HG02973 (cell line): ENCODE measurements around the gene ZNF544.
"Not testable (repeated sequence)": the region's sequence is repeated elsewhere in the genome, so short reads cannot be mapped to it uniquely, and the experiment has no call there.

Source experiments
- ATAC-seq: cut with Tn5 transposase; IDR thresholded peaks from one replicate; pipeline ENCODE4 v1.9.1; 2021; ENCODE audit warnings: moderate library complexity; ENCODE audit not compliant: unreplicated experiment

The ZNF544 gene

GRCh38 chr19:58252102-58252685, 23.5 kb downstream of the ZNF544 start:
- no peak for ATAC-seq

DNA sequence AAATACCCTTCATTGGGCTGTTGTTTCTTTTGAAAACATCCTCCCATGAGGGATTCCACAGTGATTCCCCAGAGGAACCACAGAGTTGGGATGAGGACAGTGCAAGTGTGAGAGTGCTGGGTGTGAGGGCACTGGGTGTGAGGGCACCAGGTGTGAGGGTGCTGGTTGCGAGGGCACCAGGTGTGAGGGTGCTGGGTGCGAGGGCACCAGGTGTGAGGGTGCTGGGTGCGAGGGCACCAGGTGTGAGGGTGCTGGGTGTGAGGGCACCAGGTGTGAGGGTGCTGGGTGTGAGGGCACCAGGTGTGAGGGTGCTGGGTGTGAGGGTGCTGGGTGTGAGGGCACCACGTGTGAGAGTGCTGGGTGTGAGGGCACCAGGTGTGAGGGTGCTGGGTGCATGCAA, 29.5 kb downstream of the ZNF544 start:
- ATAC-seq, result not testable (repeated sequence)

DNA sequence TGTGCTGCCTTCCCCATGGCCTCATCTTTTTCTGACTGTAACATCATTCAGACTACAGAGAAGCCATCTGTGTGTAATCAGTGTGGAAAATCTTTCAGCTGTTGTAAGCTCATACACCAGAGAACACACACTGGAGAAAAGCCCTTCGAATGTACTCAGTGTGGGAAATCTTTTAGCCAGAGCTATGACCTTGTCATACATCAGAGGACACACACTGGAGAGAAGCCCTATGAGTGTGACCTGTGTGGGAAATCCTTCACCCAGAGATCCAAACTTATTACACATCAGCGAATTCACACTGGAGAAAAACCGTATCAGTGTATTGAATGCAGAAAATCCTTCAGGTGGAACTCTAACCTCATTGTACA, 32.9 kb downstream of the ZNF544 start:
- no peak for ATAC-seq

- ATAC-seq, result no peak
Observed at GRCh38 chr19:58261968-58262921, 33.5 kb downstream of the ZNF544 start.

DNA sequence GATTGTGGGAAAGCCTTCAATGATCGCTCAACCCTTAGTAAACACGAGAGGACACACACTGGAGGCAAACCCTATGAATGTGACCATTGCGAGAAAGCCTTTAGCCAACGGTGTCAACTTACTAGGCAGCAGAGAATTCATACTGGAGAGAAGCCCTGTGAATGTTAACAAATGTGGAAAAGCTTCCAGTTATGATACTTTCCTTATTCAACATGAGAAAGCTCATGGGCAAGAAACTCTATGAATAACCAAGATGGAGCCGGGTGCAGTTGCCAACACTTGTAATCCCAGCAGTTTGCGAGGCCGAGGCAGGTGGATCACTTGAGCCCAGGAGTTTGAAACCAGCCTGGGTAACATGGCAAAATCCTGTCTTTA, 34.2 kb downstream of the ZNF544 start:
- ATAC-seq, result no peak

DNA sequence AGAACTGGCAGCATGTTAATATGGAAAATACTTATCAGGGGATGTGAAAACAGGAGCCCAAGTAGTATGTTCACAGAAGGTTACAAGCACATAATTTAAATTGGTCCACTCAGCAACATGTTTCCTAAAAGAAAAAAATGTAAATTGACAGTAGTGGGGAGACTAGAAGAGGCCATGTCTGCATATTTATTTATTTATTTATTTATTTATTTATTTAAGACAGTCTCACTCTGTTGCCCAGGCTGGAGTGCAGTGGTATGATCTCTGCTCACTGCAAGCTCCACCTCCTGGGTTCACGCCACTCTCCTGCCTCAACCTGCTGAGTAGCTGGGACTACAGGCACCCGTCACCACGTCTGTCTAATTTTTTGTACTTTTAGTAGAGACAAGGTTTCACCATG, 36.4 kb downstream of the ZNF544 start:
- ATAC-seq, result no peak

- ATAC-seq, result no peak
Observed at GRCh38 chr19:58268344-58268743, 39.6 kb downstream of the ZNF544 start.

- no peak for ATAC-seq
Observed at GRCh38 chr19:58274771-58275201, 46.1 kb downstream of the ZNF544 start.

GRCh38 chr19:58275564-58275963, 46.9 kb downstream of the ZNF544 start:
- ATAC-seq, result no peak

GRCh38 chr19:58277197-58277596, 48.5 kb downstream of the ZNF544 start:
- no peak for ATAC-seq

DNA sequence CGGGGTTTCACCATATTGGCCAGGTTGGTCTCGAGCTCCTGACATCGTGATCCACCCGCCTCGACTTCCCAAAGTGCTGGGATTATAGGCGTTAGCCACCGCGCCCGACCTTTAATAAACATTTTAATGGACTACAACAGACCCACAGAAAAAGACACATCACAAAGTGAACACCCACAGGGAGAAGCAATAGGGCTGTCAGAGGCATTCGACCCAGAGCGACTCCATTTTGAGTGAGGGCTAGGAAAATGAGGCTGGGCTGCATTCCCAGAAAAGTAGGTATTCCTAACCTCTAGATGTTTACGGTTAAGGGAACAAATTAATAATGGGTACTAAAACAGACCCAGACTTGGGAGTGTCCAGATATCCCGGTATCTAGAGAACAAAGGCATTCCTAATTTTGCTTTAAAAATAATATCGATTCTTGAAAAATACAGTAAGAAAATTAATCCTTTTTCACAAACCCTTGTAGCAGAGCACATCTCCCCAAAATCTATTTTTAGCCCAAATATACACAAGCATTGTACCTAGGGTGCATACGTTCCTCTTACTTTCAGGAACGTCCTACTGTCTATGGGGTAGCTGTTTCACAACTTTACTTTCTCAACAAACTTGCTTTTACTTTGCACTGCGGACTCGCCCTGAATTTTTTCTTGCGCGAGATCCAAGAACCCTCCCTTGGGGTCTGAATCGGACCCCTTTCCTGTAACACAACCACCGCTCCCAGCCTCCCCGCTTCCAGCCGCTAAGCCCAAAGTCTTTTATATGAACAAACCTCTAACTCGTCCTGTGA, 49.2 kb downstream of the ZNF544 start:
- no peak for ATAC-seq

DNA sequence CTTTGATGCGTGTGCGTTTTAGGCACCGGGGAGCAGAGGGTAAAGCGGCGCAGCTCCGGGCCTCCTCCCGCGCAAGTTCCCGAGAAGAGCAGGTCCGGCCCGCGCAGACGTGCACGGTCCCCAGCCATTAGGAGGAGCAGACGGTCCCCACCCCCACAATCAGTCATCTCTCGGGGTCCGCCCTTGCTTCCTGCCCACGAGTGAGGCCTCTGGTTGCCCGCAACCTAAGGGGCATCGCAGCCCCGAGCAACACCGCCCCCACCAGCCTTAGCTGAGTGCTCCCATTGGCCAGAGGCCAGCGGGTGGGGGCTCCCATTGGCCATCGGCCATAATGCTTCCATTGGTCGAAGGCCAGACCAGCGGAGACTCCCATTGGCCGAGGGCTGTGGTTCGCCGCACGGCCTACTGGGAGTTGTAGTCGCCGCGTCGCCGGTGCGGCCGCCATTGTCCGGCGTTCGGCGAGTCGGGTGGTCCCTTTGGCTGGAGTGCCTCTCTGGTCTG, 49.9 kb downstream of the ZNF544 start, which contains the start of gene ZNF8:
Gene ZNF8 (plus strand): TSS at position 415 of the 501 bp plus-strand sequence. CDS start 127 bp downstream, outside the sequence.
- peak; percentile 94 for ATAC-seq

DNA sequence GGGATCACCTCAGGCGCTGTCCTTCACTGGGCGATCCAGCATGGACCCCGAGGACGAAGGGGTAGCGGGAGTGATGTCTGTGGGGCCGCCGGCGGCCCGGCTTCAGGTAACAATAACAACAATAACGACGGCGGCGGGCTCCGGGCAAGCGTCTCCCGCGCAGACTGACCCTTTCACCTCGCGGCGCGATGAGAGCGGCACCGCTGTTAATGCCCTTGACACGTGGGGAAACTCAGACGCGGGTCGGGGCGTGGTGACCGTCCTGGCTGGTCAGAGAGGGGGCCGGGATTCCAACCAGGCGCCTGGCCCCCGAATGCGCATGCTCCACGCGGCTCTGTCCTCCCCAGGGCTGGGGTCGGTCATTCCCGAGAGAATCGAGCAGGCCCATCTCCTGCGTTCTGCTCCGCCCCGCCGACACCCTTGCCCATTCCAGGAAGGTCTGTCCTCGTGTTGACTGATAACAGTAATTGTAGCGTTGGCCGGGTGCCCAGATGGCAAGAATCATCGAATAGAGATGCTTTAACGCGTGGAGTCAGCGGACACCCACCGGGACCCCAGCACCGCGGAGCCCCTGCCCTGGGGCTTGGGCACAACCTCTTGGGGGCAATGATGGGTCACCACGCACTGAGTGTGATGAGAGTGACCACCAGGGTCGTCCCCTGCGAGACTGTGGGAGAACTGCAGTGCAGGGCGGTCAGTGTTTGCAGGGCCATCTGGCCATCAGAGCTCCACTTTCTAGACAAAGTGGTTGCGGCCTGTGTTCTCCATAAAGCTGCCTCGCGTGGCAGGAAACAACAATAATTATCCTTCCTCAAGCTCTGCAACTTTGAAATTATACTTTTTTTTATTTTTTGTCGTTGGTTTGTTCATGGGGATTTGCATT, 50.6 kb downstream of the ZNF544 start:
- ATAC-seq, result peak; percentile 22

GRCh38 chr19:58279925-58280316, 51.2 kb downstream of the ZNF544 start:
- ATAC-seq, result no peak

- no peak for ATAC-seq
Observed at GRCh38 chr19:58284199-58284598, 55.5 kb downstream of the ZNF544 start.

DNA sequence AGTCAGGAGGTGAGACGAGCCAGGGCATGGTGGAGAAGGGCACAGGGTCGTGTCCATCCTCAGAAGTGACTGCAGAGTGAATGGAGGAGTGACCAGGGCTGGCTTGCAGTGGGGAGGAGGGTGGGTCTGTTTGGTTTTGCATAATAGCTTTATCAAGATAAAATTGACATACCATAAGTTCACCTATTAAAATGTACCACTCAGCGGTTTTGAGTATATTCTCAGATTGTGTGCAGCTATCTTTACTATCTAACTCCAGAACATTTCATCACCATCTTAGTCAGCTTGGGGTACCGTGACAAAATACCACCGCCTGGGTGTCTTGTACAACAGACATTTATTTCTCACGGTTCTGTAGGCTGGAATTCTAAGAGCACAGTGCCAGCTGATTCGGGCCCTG, 63.2 kb downstream of the ZNF544 start:
- no peak for ATAC-seq

- no peak for ATAC-seq
Observed at GRCh38 chr19:58294743-58295374, 66.1 kb downstream of the ZNF544 start.

GRCh38 chr19:58296104-58296503, 67.4 kb downstream of the ZNF544 start:
- ATAC-seq, result no peak

- no peak for ATAC-seq
Observed at GRCh38 chr19:58300620-58301019, 71.9 kb downstream of the ZNF544 start.

DNA sequence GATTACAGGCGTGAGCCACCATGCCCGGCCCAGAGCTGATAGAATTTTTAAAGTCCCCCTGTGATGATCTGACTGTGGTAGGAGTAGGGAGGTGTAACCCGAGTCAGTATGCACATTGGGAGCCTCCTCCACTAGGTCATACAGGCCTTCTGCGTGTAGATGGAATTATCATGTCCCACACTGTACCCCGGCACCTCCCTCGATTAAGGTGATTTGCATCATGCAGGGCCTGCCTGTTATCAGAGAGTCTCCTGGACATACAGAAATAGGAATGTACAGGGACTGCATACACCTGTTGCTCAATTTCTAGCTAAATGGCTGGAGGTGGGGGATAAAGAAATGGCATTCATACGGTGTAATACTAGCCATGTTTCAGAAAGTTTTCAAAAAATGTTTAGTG, 75.5 kb downstream of the ZNF544 start:
- ATAC-seq, result no peak
